ENCODE data around the gene ZNF775.

The ZNF775 gene

GRCh38 chr7:150356265-150356897 lies 22.7 kb upstream of the ZNF775 start:
- no peak for DNase-seq (ENCODE audit: low read depth in 1 of 2, low spot score in 1 of 2)
- no peak for TF ChIP-seq JUND (IDR thresholded peaks at IDR 0.05; ENCODE audit: low read depth)
- in situ Hi-C loops (cut with HindIII; ENCODE audit: low pct_unique_long_range_greater_than_20kb, low sequenced_read_pairs) = no loop called here

- TF ChIP-seq JUND (IDR thresholded peaks at IDR 0.05; ENCODE audit: low read depth) = no peak
- no peak for DNase-seq (ENCODE audit: low read depth in 1 of 2, low spot score in 1 of 2)
Measured at GRCh38 chr7:150357270-150357669, 21.9 kb upstream of the ZNF775 start.

GRCh38 chr7:150357771-150358427 lies 21.2 kb upstream of the ZNF775 start:
- in situ Hi-C loops (cut with HindIII; ENCODE audit: low pct_unique_long_range_greater_than_20kb, low sequenced_read_pairs) = no loop called here
- TF ChIP-seq JUND (IDR thresholded peaks at IDR 0.05; ENCODE audit: low read depth) = no peak

More at GRCh38 chr7:150357270-150357669, 21.9 kb upstream of the ZNF775 start:
- in situ Hi-C loops (cut with HindIII; ENCODE audit: low pct_unique_long_range_greater_than_20kb, low sequenced_read_pairs) = no loop called here

GRCh38 chr7:150358433-150358832 lies 20.7 kb upstream of the ZNF775 start:
- DNase-seq (ENCODE audit: low read depth in 1 of 2, low spot score in 1 of 2) = no peak
- TF ChIP-seq JUND (IDR thresholded peaks at IDR 0.05; ENCODE audit: low read depth) = no peak
- in situ Hi-C loops (cut with HindIII; ENCODE audit: low pct_unique_long_range_greater_than_20kb, low sequenced_read_pairs) = no loop called here

More at GRCh38 chr7:150357771-150358427, 21.2 kb upstream of the ZNF775 start:
- no peak for DNase-seq (ENCODE audit: low read depth in 1 of 2, low spot score in 1 of 2)

GRCh38 chr7:150358988-150359621 lies 20.0 kb upstream of the ZNF775 start:
- in situ Hi-C loops (cut with HindIII; ENCODE audit: low pct_unique_long_range_greater_than_20kb, low sequenced_read_pairs) = no loop called here
- DNase-seq (ENCODE audit: low read depth in 1 of 2, low spot score in 1 of 2) = no peak
- TF ChIP-seq JUND (IDR thresholded peaks at IDR 0.05; ENCODE audit: low read depth) = no peak

- no peak for DNase-seq (ENCODE audit: low read depth in 1 of 2, low spot score in 1 of 2)
- TF ChIP-seq JUND (IDR thresholded peaks at IDR 0.05; ENCODE audit: low read depth) = no peak
- in situ Hi-C loops (cut with HindIII; ENCODE audit: low pct_unique_long_range_greater_than_20kb, low sequenced_read_pairs) = no loop called here
Measured at GRCh38 chr7:150359622-150360362, 19.3 kb upstream of the ZNF775 start.

GRCh38 chr7:150360363-150361058 lies 18.6 kb upstream of the ZNF775 start:
- TF ChIP-seq JUND (IDR thresholded peaks at IDR 0.05; ENCODE audit: low read depth) = no peak
- in situ Hi-C loops (cut with HindIII; ENCODE audit: low pct_unique_long_range_greater_than_20kb, low sequenced_read_pairs) = no loop called here
- no peak for DNase-seq (ENCODE audit: low read depth in 1 of 2, low spot score in 1 of 2)

GRCh38 chr7:150361402-150361801 lies 17.7 kb upstream of the ZNF775 start:
- DNase-seq (ENCODE audit: low read depth in 1 of 2, low spot score in 1 of 2) = no peak
- in situ Hi-C loops (cut with HindIII; ENCODE audit: low pct_unique_long_range_greater_than_20kb, low sequenced_read_pairs) = no loop called here
- TF ChIP-seq JUND (IDR thresholded peaks at IDR 0.05; ENCODE audit: low read depth) = no peak

GRCh38 chr7:150361807-150362621 lies 17.1 kb upstream of the ZNF775 start:
- DNase-seq (ENCODE audit: low read depth in 1 of 2, low spot score in 1 of 2) = no peak
- no peak for TF ChIP-seq JUND (IDR thresholded peaks at IDR 0.05; ENCODE audit: low read depth)
- in situ Hi-C loops (cut with HindIII; ENCODE audit: low pct_unique_long_range_greater_than_20kb, low sequenced_read_pairs) = no loop called here

- in situ Hi-C loops (cut with HindIII; ENCODE audit: low pct_unique_long_range_greater_than_20kb, low sequenced_read_pairs) = no loop called here
- DNase-seq (ENCODE audit: low read depth in 1 of 2, low spot score in 1 of 2) = no peak
- no peak for TF ChIP-seq JUND (IDR thresholded peaks at IDR 0.05; ENCODE audit: low read depth)
Measured at GRCh38 chr7:150363370-150363769, 15.8 kb upstream of the ZNF775 start.

GRCh38 chr7:150363872-150364271 lies 15.3 kb upstream of the ZNF775 start:
- no peak for DNase-seq (ENCODE audit: low read depth in 1 of 2, low spot score in 1 of 2)
- in situ Hi-C loops (cut with HindIII; ENCODE audit: low pct_unique_long_range_greater_than_20kb, low sequenced_read_pairs) = no loop called here
- no peak for TF ChIP-seq JUND (IDR thresholded peaks at IDR 0.05; ENCODE audit: low read depth)

All from T47D (cell line).